ENCODE data around the gene DMXL1.

Gene DMXL1

DNA sequence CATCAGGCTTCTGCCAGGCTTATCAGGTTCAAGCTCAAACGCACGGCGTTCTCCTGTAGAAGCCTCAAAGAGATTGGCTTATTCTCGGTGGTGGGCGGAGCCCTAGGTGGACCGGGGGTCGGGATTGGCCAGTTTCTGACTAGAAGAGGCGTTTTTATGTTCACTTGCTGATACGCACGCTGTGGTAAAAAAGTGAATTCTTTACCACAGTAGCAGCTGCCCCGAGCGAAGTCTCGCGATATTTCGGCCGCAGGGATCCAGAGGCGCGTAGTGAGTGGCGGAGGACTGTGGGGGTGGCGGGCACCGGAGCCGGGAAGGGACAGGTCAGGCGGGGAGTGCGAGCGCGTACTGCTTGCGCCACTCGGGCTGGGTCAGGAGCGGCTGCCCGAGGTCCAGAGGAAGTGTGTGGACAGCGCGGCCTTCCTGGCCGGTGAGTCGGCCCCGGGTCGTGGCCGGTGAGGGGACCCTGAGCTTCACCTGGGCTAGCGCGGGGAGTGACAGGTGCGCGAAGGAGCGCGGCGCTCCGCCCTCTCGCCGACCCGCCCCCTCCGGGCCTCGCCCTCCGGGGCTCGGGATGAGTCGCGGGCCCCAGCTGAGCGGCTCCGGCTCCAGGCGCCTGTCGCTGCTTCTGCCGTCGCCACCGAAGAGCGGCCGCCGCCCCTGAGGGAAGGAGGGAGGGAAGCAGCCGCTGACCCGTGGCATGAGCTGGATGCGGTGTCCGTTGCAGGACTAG is at the start of gene DMXL1:
Gene DMXL1, plus strand, starts transcription at position 260 of the 733 bp plus-strand sequence. CDS start 483 bp downstream, outside the sequence.
- peak; percentile 99 for DNase-seq (ENCODE audit: low read depth)

- no peak for DNase-seq (ENCODE audit: low read depth)
Measured at GRCh38 chr5:119021149-119021732, 49.6 kb upstream of the DMXL1 start.

- peak; percentile 52 for DNase-seq (ENCODE audit: low read depth)
Measured at GRCh38 chr5:119022017-119022745, 48.7 kb upstream of the DMXL1 start.

DNA sequence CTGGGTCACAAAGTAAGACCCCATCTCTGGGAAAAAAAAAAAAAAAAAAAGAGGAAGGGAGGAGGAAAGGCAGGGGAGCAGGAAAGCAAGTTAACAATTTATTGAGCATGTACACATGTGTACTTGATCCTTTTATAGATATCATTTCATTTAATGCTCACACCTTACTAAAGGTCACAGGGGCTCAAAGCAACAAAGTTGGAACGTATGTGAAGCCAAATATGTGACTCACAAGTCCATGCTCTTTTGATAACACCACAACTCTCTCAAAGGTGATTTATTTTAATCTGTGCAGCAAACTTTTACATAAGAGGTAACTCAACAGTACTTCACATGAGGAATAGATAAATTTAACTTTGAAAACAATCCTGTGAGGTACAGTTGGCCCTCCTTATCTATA is 48.1 kb upstream of the DMXL1 start:
- DNase-seq (ENCODE audit: low read depth), result no peak

DNA sequence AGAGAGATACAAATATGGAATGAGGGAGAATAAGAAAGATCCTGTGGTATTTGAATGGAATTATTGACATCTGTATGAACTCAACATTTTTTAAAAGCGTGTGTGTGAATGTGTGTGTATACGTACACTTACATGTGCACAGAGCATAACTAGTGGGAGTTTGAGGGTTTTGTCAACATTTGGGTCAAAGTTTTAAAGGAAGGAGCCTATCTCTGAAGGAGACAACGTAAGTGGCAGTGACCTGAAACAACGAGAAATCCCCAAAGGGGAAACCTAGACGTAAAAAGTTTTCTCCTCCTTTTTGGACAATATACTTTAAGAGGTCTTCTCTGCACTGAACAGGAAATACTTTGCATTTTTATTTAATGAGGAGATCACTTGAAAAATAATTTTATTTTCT is 42.3 kb upstream of the DMXL1 start:
- DNase-seq (ENCODE audit: low read depth), result no peak

DNA sequence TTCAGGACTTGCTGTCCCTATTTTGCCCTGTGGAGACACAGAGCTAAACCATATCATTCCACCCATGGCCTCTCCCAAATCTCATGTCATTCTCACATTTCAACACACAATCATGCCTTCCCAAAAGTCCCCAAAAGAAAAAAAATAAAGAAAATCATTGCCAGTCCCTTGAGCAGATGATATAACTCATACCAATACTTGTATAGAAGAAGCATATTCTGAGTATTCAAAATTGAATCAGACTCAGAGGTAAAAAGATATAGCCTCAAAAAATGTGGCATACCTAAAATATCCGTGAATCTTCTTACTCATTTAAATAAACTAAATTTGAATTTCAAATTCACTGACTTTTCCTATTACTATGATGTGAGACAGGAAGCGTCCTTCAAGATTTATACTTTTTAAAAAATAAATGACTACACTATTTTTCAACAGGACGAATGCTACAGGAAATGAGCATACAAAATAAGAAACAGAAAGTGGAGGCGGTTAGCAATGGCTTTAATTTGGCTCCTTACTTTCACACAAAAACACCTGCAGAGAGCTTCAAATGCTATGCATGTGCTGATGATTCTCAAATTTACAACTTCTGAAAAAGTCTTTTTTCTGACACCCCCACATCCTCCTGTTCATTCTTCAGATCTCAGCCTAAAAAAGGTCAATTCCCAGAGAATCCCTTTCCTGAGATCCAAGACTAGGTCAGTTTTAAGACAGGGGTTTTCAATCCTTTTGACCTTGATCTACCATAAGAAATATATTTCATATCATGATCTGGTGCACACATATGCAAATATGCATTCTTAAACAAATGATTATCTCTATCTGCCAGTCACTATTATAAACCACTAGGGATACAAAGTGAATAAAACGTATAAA is 39.6 kb upstream of the DMXL1 start:
- DNase-seq (ENCODE audit: low read depth), result no peak

GRCh38 chr5:119031905-119032304 is 39.0 kb upstream of the DMXL1 start:
- no peak for DNase-seq (ENCODE audit: low read depth)

DNA sequence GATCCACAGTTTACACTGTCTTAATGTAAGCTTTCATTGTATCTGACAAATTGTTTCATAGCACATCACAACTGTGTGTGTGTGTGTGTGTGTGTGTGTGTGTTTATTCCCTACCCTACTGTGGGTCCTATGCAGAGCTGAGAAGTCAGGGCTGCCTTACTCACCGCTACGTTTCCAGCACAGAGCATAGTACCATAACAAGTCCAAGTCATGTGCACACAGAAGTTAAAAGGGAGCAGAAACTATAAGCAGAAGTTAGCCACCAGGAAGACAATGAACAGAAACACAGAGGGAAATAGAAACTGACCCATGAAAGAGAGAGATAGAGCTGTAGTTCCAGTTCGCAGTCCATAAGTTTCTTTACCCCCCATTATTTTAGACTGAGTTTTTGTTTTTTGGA is 38.2 kb upstream of the DMXL1 start:
- no peak for DNase-seq (ENCODE audit: low read depth)

DNA sequence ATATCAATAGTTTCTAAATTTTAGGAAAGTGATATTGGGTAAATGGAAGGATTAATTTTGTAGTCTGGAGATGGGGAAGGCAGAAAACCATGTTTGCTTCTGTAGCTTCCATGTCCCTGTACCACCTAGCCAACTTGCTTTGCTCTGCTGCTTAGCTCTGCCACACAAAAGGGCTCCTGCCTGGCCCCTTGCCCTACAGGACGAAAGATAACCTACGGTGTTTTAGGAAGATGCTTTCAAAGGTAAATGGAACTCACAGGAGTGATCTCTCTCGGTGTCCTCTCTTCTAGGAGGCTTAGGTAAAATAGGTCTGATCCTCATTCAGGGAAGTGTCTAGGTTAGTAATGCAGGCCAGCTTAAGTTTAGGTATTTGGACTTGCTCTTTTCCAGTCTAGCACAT is 37.8 kb upstream of the DMXL1 start:
- no peak for DNase-seq (ENCODE audit: low read depth)

- peak; percentile 80 for DNase-seq (ENCODE audit: low read depth)
Measured at GRCh38 chr5:119036101-119036762, 34.7 kb upstream of the DMXL1 start.

GRCh38 chr5:119037496-119038215 is 33.2 kb upstream of the DMXL1 start:
- no peak for DNase-seq (ENCODE audit: low read depth)

- DNase-seq (ENCODE audit: low read depth), result no peak
Measured at GRCh38 chr5:119048246-119048645, 22.6 kb upstream of the DMXL1 start.

DNA sequence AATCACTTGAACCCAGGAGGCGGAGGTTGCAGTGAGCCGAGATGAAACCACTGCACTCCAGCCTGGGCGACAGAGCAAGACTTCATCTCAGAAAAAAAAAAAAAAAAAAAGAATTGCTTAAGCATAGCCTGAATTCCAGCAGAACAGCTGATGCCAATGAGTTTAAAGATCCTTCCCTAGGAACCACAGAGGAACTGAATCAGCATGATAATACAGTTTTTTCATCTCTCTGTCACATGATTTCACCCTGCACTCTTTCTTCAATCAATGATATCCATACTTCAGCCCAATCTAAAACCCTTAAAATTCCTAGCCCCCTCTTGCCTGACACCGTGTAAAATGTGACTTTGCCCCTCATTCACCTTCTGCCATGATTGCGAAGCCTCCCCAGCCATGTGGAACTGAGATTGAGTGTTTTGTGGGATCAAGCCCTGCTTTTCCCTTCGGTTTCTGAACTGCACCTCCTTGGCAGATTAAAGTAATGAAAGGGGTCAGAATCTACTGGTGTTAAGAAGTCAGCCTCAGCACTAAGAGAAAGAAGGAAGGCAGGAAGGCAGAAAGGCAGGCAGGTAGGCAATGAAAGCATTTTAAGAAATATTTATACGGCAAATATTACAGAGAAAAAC is 20.9 kb upstream of the DMXL1 start:
- DNase-seq (ENCODE audit: low read depth), result peak; percentile 82

- DNase-seq (ENCODE audit: low read depth), result no peak
Measured at GRCh38 chr5:119054101-119054500, 16.8 kb upstream of the DMXL1 start.

DNA sequence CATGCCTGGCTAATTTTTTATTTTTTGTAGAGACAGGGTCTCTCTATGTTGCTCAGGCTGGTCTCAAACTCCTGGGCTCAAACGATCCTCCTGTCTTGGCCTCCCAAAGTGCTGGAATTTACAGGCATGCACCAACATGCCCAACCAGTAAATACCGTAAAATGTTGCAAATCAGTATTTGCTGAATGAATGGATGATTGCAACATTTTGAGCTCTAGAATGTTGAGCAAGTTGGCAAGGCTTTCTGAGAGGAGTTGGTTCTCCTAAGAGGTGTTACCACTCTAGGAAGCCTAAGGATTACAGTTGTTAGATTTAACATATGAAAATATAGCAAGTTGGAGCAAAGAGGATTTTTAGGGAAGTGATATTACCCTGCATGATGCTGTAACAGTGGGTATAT is 15.6 kb upstream of the DMXL1 start:
- peak; percentile 55 for DNase-seq (ENCODE audit: low read depth)

DNA sequence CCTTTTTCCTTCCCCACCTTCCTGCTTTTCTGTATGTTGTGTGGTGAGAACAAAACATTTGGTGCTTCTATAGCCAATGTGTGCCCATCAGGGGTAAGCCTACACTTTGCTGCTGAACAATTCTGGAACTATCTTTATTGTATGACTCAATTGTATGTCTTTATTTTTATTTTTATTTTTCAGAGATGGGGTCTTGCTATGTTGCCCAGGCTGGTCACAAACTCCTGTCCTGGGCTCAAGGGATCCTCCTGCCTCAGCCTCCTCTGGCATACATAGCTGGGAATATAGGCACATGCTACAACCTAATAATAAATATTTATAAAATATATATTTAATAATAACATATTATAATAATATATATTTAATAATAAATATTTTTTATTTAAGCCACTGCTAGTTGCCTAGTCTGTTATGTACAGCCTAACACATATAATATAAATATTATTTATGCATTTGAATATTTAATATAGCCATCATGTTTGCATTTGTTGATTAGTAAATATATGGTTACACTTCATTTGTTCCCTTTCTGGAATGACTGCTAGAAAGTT is 11.8 kb upstream of the DMXL1 start:
- no peak for DNase-seq (ENCODE audit: low read depth)

- no peak for DNase-seq (ENCODE audit: low read depth)
Measured at GRCh38 chr5:119059740-119060255, 11.1 kb upstream of the DMXL1 start.

GRCh38 chr5:119063579-119064379 is 7.1 kb upstream of the DMXL1 start:
- DNase-seq (ENCODE audit: low read depth), result peak; percentile 77

DNA sequence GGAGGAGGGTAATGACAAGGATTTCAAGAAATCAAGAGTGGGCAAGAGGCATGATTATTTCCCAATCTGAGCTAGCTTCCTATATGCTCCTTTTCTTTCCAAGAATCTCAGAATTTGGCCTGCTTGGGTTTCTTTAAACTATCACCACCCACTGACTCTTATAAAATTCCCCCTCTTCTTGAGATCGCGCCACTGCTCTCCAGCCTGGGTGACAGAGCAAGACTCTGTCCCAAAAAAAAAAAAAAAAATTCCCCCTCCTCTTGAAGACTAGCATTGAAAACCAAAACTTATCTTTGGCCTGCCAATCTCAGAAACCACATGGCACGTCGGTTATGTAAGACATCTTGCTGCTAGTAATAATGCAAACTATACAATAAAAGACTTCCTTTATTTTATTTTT is 3.4 kb upstream of the DMXL1 start:
- no peak for DNase-seq (ENCODE audit: low read depth)

Measured in iris pigment epithelial cell (primary cell).